WTC11 (cell line): ENCODE measurements around the gene GAB4.

Experiments used
- ATF6 ChIP-seq: sonication (generic); formaldehyde crosslinking; IDR thresholded peaks from 2 replicates; pipeline ENCODE4 v1.8.1; 2023; ENCODE audit warnings: mild to moderate bottlenecking, missing genetic modification reagents
- SMAD4 ChIP-seq: sonication (generic); formaldehyde crosslinking; IDR thresholded peaks from 2 replicates; pipeline ENCODE4 v1.8.0; 2022; ENCODE audit warnings: mild to moderate bottlenecking, missing genetic modification reagents
- TF ChIP-seq, protein P1 (sequence below): fragments of 200-600 bp; IDR thresholded peaks from 2 replicates; pipeline ENCODE4 v1.8.0; 2022; ENCODE audit warnings: antibody characterized with exemption

DNA sequence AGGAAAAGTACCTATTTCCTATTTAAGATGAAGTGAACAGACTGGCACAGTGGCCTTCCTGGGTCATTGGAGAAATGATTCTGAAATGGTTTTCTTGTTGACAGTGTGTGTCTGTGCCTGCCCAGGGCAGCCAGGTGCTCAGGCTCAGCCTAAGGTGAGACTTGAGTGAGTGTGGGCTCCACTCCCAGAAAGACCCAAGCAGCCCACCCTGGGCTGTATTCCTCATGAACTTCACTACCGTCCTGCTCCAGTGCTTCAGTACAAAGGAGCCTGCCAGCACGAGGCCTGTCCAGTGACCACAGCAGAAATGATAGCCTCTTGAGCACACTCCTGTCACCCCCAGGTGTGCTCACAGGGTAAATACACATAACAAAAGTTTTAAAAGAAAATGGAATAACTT, 49.5 kb downstream of the GAB4 start:
- TF ChIP-seq, protein P1, sequence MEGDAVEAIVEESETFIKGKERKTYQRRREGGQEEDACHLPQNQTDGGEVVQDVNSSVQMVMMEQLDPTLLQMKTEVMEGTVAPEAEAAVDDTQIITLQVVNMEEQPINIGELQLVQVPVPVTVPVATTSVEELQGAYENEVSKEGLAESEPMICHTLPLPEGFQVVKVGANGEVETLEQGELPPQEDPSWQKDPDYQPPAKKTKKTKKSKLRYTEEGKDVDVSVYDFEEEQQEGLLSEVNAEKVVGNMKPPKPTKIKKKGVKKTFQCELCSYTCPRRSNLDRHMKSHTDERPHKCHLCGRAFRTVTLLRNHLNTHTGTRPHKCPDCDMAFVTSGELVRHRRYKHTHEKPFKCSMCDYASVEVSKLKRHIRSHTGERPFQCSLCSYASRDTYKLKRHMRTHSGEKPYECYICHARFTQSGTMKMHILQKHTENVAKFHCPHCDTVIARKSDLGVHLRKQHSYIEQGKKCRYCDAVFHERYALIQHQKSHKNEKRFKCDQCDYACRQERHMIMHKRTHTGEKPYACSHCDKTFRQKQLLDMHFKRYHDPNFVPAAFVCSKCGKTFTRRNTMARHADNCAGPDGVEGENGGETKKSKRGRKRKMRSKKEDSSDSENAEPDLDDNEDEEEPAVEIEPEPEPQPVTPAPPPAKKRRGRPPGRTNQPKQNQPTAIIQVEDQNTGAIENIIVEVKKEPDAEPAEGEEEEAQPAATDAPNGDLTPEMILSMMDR: no peak
- no peak for TF ChIP-seq SMAD4 (CRISPR knock-in tag)
- TF ChIP-seq ATF6 (CRISPR knock-in tag): no peak
